HCT116 (cell line): ENCODE results near the gene KRTAP19-4.

Source experiments
- CEBPB ChIP-seq: IDR thresholded peaks from 2 replicates; pipeline ENCODE4 v1.6.1; 2012; ENCODE audit warnings: low read depth
- EGR1 ChIP-seq: IDR thresholded peaks from 2 replicates; pipeline ENCODE4 v1.6.1; 2012; ENCODE audit warnings: low read depth
- EZH2 ChIP-seq: fragments of 200-600 bp; sonication (generic); IDR thresholded peaks from 2 replicates; pipeline ENCODE4 v1.6.1; 2017; ENCODE audit warnings: antibody characterized with exemption, mixed run types
- JUND ChIP-seq: IDR thresholded peaks from 2 replicates; pipeline ENCODE4 v1.6.1; 2012
- POLR2A ChIP-seq: IDR thresholded peaks from 2 replicates; pipeline ENCODE4 v1.7.0; 2011; ENCODE audit warnings: borderline replicate concordance; ENCODE audit not compliant: insufficient read depth, insufficient read length; ENCODE audit errors: extremely low read depth
- POLR2AphosphoS5 ChIP-seq: IDR thresholded peaks from 2 replicates; pipeline ENCODE4 v1.6.1; 2011; ENCODE audit warnings: mild to moderate bottlenecking, low read depth, low read length, moderate library complexity
- RAD21 ChIP-seq: IDR thresholded peaks from 2 replicates; pipeline ENCODE4 v1.6.1; 2012; ENCODE audit warnings: low read depth, mild to moderate bottlenecking
- REST ChIP-seq: IDR thresholded peaks from 2 replicates; pipeline ENCODE4 v1.6.1; 2012; ENCODE audit warnings: low read depth
- SRF ChIP-seq: IDR thresholded peaks from 2 replicates; pipeline ENCODE4 v1.6.1; 2012; ENCODE audit warnings: low read depth
- ZNF274 ChIP-seq: fragments of 200-500 bp; sonication (Bioruptor generic); IDR thresholded peaks from 2 replicates; pipeline ENCODE4 v1.6.1; 2014; ENCODE audit warnings: mild to moderate bottlenecking, low read depth, low read length, inconsistent platforms
- TF ChIP-seq, protein P1 (sequence below), 3 experiments: fragments of 200-600 bp in 1 of 3; sonication (generic) in 1 of 3; IDR thresholded peaks in 2 of 3; conservative IDR thresholded peaks in 1 of 3; 2 replicates each; pipeline ENCODE4 v1.5.1; 2012 to 2017; ENCODE audit warnings: low read depth in 2 of 3, low read length in 2 of 3, antibody characterized with exemption in 1 of 3, borderline replicate concordance in 1 of 3, control low read depth in 1 of 3, mild to moderate bottlenecking in 1 of 3, mixed read lengths in 1 of 3, mixed run types in 1 of 3, moderate library complexity in 1 of 3; ENCODE audit not compliant: insufficient read depth in 1 of 3

- TF ChIP-seq, protein P1, sequence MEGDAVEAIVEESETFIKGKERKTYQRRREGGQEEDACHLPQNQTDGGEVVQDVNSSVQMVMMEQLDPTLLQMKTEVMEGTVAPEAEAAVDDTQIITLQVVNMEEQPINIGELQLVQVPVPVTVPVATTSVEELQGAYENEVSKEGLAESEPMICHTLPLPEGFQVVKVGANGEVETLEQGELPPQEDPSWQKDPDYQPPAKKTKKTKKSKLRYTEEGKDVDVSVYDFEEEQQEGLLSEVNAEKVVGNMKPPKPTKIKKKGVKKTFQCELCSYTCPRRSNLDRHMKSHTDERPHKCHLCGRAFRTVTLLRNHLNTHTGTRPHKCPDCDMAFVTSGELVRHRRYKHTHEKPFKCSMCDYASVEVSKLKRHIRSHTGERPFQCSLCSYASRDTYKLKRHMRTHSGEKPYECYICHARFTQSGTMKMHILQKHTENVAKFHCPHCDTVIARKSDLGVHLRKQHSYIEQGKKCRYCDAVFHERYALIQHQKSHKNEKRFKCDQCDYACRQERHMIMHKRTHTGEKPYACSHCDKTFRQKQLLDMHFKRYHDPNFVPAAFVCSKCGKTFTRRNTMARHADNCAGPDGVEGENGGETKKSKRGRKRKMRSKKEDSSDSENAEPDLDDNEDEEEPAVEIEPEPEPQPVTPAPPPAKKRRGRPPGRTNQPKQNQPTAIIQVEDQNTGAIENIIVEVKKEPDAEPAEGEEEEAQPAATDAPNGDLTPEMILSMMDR (IDR thresholded peaks at IDR 0.05 in 2 of 3, conservative IDR thresholded peaks at IDR 0.05 in 1 of 3; ENCODE audit: borderline replicate concordance in 1 of 3, insufficient read depth in 1 of 3, low read depth in 2 of 3, low read length in 2 of 3): no peak
- TF ChIP-seq EZH2 (no peak), JUND (no peak), ZNF274 (no peak), RAD21 (no peak), CEBPB (no peak), POLR2AphosphoS5 (no peak), POLR2A (no peak), SRF (no peak), EGR1 (no peak), REST (no peak)
These were observed 17.7 kb downstream of the KRTAP19-4 start for GRCh38 chr21:30479259-30479658.
